ENCODE results near the gene TAP2. TPM values are rescaled to one million over a fixed set of nuclear protein-coding genes. Genes with fewer than 3 reads are reported as not detected.
A peak's percentile ranks its signal among the peaks of the same experiment; 100 is the strongest.

TAP2 gene
- total and polyA plus RNA-seq, 2 of the 13 experiments (the other 11 are each of a cell fraction or from before 2014, with no cell fraction given): 10.3 to 17.6 TPM

DNA sequence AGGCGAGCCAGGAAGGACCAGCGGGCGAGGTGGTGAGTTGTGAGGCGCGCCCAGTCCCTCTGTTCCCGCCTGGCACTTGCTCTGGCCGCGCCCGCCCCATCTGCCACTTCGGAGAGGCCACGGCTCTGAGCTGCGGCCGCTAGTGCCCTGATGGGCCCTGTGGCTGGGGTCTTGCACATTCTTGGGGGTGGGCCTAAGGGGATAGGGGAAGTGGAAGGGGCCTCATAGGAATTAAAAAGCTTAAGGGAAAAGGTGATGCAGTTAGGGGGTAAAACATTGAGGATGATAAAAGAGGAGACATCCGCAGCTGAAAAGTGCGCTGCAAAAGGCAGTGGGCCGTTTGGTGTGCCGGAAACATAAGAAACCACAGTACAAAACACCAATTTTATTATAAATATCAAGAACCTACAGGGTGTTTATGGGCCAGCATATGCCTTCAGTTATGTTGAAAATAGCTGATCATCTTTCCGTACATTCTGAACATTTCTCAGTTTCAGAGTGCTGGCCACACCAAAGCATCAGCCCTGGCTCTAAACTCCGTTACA lies 6.4 kb upstream of the TAP2 start (continued):
- TF ChIP-seq, protein P1, sequence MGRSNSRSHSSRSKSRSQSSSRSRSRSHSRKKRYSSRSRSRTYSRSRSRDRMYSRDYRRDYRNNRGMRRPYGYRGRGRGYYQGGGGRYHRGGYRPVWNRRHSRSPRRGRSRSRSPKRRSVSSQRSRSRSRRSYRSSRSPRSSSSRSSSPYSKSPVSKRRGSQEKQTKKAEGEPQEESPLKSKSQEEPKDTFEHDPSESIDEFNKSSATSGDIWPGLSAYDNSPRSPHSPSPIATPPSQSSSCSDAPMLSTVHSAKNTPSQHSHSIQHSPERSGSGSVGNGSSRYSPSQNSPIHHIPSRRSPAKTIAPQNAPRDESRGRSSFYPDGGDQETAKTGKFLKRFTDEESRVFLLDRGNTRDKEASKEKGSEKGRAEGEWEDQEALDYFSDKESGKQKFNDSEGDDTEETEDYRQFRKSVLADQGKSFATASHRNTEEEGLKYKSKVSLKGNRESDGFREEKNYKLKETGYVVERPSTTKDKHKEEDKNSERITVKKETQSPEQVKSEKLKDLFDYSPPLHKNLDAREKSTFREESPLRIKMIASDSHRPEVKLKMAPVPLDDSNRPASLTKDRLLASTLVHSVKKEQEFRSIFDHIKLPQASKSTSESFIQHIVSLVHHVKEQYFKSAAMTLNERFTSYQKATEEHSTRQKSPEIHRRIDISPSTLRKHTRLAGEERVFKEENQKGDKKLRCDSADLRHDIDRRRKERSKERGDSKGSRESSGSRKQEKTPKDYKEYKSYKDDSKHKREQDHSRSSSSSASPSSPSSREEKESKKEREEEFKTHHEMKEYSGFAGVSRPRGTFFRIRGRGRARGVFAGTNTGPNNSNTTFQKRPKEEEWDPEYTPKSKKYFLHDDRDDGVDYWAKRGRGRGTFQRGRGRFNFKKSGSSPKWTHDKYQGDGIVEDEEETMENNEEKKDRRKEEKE (IDR thresholded peaks at IDR 0.05): no peak
- no peak for TF ChIP-seq DNMT3B (CRISPR knock-in tag; conservative IDR thresholded peaks at IDR 0.05)
- TF ChIP-seq ESRRA (CRISPR knock-in tag; IDR thresholded peaks at IDR 0.05; ENCODE audit: low read depth): no peak
- TF ChIP-seq, protein P2, sequence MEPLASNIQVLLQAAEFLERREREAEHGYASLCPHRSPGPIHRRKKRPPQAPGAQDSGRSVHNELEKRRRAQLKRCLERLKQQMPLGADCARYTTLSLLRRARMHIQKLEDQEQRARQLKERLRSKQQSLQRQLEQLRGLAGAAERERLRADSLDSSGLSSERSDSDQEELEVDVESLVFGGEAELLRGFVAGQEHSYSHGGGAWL (CRISPR knock-in tag; IDR thresholded peaks at IDR 0.05): peak; percentile 56; the same call in 1 of the 2 replicates
- TF ChIP-seq, protein P3, sequence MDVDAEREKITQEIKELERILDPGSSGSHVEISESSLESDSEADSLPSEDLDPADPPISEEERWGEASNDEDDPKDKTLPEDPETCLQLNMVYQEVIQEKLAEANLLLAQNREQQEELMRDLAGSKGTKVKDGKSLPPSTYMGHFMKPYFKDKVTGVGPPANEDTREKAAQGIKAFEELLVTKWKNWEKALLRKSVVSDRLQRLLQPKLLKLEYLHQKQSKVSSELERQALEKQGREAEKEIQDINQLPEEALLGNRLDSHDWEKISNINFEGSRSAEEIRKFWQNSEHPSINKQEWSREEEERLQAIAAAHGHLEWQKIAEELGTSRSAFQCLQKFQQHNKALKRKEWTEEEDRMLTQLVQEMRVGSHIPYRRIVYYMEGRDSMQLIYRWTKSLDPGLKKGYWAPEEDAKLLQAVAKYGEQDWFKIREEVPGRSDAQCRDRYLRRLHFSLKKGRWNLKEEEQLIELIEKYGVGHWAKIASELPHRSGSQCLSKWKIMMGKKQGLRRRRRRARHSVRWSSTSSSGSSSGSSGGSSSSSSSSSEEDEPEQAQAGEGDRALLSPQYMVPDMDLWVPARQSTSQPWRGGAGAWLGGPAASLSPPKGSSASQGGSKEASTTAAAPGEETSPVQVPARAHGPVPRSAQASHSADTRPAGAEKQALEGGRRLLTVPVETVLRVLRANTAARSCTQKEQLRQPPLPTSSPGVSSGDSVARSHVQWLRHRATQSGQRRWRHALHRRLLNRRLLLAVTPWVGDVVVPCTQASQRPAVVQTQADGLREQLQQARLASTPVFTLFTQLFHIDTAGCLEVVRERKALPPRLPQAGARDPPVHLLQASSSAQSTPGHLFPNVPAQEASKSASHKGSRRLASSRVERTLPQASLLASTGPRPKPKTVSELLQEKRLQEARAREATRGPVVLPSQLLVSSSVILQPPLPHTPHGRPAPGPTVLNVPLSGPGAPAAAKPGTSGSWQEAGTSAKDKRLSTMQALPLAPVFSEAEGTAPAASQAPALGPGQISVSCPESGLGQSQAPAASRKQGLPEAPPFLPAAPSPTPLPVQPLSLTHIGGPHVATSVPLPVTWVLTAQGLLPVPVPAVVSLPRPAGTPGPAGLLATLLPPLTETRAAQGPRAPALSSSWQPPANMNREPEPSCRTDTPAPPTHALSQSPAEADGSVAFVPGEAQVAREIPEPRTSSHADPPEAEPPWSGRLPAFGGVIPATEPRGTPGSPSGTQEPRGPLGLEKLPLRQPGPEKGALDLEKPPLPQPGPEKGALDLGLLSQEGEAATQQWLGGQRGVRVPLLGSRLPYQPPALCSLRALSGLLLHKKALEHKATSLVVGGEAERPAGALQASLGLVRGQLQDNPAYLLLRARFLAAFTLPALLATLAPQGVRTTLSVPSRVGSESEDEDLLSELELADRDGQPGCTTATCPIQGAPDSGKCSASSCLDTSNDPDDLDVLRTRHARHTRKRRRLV (CRISPR knock-in tag; IDR thresholded peaks at IDR 0.05): no peak
- no peak for TF ChIP-seq IKZF1 (IDR thresholded peaks at IDR 0.05)
- no peak for TF ChIP-seq ZNF180 (CRISPR knock-in tag; IDR thresholded peaks at IDR 0.05; ENCODE audit: borderline replicate concordance, low read depth)
- TF ChIP-seq ZNF629 (CRISPR knock-in tag; conservative IDR thresholded peaks at IDR 0.05): no peak
- TF ChIP-seq SMAD9 (CRISPR knock-in tag; IDR thresholded peaks at IDR 0.05): no peak
- TF ChIP-seq AHR (CRISPR knock-in tag; IDR thresholded peaks at IDR 0.05): no peak
- TF ChIP-seq KDM4B (CRISPR knock-in tag; IDR thresholded peaks at IDR 0.05): 0 out of 2 replicates have a peak, but pooled peaks have one; percentile 6
- no peak for TF ChIP-seq FOXJ3 (CRISPR knock-in tag; IDR thresholded peaks at IDR 0.05; ENCODE audit: borderline replicate concordance)
- no peak for TF ChIP-seq RFX1 (IDR thresholded peaks at IDR 0.05)
- TF ChIP-seq MAFG (CRISPR knock-in tag; IDR thresholded peaks at IDR 0.05): no peak
- TF ChIP-seq CENPT (CRISPR knock-in tag; IDR thresholded peaks at IDR 0.05; ENCODE audit: low read depth): no peak
- TF ChIP-seq KLF9 (CRISPR knock-in tag; IDR thresholded peaks at IDR 0.05; ENCODE audit: low read depth): no peak
- TF ChIP-seq, protein P4, sequence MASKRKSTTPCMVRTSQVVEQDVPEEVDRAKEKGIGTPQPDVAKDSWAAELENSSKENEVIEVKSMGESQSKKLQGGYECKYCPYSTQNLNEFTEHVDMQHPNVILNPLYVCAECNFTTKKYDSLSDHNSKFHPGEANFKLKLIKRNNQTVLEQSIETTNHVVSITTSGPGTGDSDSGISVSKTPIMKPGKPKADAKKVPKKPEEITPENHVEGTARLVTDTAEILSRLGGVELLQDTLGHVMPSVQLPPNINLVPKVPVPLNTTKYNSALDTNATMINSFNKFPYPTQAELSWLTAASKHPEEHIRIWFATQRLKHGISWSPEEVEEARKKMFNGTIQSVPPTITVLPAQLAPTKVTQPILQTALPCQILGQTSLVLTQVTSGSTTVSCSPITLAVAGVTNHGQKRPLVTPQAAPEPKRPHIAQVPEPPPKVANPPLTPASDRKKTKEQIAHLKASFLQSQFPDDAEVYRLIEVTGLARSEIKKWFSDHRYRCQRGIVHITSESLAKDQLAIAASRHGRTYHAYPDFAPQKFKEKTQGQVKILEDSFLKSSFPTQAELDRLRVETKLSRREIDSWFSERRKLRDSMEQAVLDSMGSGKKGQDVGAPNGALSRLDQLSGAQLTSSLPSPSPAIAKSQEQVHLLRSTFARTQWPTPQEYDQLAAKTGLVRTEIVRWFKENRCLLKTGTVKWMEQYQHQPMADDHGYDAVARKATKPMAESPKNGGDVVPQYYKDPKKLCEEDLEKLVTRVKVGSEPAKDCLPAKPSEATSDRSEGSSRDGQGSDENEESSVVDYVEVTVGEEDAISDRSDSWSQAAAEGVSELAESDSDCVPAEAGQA (IDR thresholded peaks at IDR 0.05; ENCODE audit: low read depth): no peak
- TF ChIP-seq, protein P4 (CRISPR knock-in tag; IDR thresholded peaks at IDR 0.05; ENCODE audit: borderline replicate concordance): no peak
